ENCODE measurements around the gene TANGO6.

- TF ChIP-seq CTCF (IDR thresholded peaks at IDR 0.05) (no peak), POLR2A (IDR thresholded peaks at IDR 0.05) (no peak)
Observed at GRCh38 chr16:68992521-68992920, 149.2 kb downstream of the TANGO6 start.
